HG03457 (cell line): Measurements from ENCODE around the gene MCUB.
"Not testable (repeated sequence)": the region's sequence is repeated elsewhere in the genome, so short reads cannot be mapped to it uniquely, and the experiment has no call there.

Experiments used
- ATAC-seq: cut with Tn5 transposase; IDR thresholded peaks from one replicate; pipeline ENCODE4 v1.9.1; 2021; ENCODE audit warnings: moderate number of reproducible peaks; ENCODE audit not compliant: unreplicated experiment

The MCUB gene

DNA sequence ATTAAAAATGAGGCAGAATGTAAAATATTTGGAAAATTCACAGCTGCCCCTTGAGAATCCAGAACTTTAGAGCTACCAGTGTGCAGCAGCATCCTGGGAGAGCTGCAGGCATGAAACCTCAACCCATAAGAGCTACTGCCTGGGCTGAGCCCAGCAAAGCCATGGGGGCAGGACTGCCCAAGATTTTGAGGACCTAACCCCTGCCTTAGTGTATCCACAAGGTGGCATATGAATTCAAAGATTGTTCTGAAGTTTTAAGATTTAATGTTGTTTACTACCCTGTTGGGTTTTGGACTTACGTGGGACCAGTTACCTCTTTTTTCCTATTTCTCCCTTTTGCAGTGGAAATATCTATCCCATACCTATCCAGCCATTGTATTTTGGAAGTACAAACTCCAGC, 116.8 kb downstream of the MCUB start:
- ATAC-seq, result no peak

DNA sequence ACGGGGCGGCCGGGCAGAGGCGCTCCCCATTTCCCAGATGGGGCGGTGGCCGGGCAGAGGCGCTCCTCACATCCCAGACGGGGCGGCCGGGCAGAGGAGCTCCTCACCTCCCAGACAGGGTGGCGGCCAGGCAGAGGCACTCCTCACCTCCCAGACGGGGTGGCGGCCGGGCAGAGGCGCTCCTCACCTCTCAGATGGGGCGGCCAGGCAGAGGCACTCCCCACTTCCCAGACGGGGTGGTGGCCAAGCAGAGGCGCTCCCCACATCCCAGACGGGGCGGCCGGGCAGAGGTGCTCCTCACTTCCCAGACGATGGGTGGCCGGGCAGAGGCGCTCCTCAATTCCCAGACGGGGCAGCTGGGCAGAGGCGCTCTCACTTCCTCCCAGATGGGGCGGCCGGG, 118.4 kb downstream of the MCUB start:
- ATAC-seq, result not testable (repeated sequence)

DNA sequence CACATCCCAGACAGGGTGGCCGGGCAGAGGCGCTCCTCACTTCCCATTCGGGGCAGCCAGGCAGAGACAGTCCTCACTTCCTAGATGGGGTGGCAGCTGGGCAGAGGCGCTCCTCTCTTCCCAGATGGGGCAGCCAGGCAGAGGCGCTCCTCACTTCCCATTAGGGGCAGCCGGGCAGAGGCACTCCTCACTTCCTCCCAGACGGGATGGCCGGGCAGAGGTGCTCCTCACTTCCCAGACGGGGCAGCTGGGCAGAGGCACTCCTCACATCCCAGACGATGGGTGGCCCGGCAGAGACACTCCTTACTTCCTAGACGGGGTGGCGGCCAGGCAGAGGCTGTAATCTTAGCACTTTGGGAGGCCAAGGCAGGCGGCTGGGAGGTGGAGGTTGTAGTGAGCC, 118.9 kb downstream of the MCUB start:
- ATAC-seq, result not testable (repeated sequence)

DNA sequence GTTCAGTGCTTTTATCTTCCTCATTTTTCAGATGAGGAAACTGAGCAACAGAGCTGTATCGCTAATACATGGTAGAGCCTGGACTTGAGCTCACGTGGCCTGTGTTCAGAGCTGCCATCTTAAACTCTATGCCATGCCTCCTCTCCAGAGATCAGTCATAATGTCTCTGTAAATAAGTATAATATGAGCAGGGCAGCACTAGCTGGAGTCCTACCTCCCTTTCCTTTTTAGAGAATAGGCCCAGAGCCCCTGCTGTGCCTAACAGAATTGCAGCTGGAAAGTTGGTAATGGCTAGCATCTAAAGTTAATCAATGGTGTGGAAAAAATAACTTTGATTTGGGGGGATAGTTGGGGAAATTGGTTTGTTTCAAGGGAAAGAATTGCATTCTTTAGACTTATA, 122.8 kb downstream of the MCUB start:
- ATAC-seq, result no peak

DNA sequence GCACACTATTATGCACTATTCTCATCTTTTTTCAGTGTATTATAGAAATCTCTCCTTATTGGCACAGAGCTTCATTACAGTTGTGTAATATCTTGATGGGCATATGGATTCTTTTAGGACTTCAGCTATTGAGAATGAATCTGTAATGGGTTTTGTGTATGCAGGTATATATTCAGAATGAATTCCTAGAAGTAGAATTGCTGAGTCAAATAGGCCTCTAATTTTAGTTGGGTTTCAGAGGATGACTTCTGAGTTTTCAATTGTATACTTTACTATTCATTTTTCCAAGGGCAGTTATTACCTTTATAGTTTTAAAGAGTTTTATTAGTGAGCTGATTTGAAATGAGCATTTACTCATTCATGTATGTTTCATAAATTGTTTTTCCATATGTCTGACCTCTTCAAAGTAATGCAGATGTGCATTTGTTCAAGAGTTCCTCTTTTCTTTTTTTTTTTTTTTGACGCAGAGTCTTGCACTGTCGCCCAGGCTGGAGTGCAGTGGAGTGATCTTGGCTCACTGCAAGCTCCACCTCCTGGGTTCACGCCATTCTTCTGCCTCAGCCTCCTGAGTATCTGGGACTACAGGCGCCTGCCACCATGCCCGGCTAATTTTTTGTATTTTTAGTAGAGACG, 123.7 kb downstream of the MCUB start:
- no peak for ATAC-seq

DNA sequence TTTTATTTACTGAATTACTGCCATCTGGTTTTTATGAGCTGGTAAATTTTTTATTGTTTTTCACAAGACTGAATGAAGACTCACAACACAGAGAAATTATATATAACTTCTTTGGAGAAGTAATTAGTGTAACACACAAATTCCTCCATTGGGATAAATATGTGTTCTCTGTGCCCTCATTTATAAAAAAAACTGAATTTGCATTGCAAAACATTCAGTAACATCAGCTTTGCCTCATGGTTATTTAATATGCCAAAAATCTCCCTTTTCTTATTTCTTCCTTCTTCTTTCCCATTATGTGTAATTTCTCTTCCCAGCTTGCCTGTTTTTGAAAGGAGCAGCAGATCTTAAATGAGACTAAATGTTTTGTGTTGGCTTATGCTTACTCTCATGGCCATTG, 124.7 kb downstream of the MCUB start:
- ATAC-seq, result no peak

DNA sequence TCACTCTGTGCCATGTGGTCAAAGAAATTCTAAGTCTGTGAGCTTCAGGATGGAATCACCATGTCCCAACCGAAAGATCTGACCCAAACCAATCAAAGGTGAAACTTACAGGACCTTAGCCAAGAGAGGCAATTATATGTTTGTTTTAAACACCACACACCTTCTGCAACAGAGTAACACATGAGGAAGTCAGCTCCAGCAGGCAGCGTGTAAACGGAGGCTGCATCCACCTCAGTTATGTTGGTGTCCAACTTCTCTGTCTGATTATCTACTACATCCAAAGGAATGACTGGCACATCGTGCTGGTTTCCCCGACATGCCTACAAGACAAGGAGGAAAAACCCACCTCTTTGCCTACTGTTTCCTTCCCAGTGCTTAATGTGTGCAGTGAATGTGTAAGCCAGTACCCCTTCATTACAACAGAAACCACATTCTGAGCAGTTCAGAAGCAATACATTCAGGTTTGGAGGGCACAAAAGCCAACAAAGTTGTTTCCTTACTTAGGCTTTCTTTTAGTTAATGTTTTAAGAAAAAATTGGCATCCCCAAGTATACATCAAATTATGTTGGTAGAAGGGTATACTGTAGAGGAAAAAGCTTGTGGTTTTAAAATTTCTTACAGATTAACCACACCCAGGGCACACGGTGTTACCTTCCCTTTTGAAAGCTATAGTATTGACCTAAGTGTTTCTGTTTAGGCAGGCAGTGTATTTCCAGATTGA, 130.8 kb downstream of the MCUB start:
- peak; percentile 94 for ATAC-seq

DNA sequence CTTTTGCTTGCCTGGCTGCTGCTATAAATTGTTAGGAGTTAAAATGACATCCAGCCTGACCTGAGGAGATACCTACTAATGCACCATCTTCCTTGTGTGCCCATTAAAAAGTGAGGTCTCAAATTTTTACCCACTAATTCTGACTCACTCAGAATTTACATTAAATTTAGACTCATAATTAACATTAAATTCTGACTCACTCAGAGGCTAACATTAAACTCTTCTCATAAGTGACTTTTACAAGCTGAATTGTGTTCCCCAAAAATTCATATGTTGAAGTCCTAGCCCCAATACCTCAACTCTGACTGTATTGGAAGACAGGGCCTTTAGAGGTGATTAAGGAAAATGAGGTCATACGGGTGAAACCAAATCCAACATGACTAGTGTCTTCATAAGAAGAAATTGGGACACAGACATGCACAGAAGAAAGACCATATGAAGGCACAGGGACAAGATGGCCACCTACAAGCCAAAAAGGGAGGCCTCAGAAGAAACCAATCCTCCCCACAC, 131.4 kb downstream of the MCUB start:
- no peak for ATAC-seq

DNA sequence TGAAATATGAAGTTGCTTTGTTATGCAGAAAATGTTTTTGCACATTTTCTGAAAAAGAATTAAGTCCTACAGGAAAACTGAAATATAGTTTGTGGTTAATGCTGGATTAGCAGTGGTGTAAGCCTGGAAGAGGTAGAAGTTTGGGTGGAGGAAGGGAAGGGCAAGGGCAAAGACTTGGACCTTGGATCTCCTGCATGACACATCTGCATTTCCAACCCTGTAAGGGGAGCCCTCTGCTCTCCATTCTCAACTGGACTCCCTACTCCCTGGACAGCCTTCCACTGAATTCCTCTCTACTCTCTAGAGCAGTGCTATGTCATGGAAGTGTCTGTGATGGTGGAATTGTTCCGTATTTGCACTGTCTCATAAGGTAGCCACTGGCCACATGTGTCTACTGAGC, 138.6 kb downstream of the MCUB start:
- no peak for ATAC-seq

DNA sequence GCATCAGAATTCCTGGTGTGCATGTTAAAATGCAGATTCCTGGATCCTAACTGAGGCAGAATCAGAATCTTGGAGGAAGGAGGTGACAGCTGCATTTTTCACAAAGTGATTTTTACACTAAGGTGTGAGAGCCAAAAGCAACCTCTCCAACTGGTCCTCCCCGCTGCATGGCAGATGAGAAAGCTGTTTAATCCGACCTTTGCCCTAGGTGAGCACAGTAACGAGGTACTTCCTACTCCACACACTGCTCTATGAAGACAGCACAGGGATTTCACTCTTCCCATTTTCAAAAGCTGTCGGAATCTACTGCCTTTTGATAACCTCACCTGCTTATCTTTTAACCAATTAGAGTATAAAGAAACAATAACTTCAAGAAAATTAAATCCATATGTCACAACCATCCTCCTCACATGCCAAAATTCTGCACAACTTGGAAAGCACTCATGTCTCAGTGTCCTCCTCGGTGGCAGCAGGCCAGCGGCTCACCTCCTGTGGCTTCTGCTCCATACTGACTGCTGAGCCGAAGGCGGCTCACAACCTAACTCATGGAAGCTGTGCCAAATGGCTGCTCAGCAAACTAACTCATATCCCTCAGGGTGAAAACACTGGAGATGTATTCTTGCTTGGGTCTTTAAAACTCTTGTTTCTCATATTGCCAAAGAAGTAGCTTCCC, 139.6 kb downstream of the MCUB start:
- no peak for ATAC-seq

DNA sequence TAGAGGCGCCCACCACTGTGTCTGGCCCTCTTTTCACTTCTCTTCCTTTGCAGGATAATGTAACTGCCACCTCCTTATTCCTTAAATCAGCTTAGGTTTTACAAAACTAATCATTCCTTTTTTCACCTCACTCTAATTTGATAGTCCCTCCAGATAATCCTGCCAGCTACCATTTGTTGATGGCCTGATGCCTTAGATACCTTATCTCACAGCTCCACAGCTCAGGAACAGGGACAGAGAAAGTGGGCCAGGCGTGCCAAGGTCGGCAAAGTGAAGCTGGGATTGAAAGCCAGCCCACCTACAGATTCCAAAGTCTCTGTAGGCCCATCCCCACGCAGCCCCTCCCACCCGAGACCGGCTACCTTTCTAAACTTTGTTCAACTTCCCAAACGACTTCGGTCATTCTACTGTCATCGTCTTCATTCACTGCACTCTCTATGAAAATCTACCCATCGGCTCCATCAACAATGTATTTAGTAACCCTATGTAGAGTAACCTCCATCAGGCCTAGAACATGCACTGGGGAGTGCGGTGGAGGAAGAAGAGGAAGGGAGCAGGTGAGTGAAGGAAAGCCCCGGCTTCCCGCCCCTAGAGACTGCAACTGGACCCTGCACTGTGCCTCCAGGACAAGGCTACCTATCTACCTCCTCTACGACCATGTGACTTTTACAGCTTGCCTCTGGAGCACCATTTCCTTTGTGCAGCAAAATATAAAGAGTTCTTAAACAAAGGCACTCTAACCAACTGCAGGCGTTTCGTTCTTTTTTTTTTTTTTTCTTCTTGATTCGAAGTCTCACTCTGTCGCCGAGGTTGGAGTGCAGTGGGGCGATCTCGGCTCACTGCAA, 141.7 kb downstream of the MCUB start:
- no peak for ATAC-seq

DNA sequence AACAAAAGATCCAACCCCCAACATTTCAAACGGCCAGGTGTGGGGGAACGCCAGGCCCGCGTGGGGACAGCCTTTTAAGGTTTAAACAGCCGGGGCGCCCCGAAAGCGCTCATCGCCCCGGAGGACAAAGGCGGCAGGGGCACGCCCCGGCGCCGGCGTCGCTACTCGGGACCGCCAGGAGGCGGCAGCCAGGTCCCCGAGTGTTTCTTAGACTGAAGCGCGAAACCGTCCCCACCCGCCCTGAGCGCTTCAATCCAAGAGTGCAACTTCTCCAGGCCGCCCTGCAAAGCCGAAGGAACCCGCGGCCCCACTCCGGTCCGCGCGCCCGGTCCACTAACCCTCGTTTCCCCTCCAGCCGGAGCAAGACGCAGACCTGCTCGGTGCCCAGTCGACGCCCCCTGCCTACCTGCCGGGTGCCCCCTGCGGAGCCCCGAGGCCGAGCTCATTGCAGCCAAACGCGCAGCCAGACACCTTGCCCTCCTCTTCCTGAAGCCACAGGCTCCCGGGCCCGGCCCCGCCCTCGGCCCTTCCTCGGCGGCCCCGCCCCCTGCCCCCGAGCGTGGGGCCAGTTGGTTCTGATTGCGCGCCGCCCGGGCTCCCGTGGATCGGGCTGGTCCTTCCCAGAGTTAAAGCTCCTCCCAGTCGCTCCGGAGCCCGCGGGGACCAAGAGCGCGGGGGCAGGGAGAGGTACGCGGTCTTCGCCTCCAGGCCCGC, 143.1 kb downstream of the MCUB start, which contains the start of gene CASP6:
TSS of gene CASP6 (minus strand) at position 496 of the 714 bp plus-strand sequence. CDS start at position 446, 50 bp downstream.
- ATAC-seq, result peak; percentile 75

DNA sequence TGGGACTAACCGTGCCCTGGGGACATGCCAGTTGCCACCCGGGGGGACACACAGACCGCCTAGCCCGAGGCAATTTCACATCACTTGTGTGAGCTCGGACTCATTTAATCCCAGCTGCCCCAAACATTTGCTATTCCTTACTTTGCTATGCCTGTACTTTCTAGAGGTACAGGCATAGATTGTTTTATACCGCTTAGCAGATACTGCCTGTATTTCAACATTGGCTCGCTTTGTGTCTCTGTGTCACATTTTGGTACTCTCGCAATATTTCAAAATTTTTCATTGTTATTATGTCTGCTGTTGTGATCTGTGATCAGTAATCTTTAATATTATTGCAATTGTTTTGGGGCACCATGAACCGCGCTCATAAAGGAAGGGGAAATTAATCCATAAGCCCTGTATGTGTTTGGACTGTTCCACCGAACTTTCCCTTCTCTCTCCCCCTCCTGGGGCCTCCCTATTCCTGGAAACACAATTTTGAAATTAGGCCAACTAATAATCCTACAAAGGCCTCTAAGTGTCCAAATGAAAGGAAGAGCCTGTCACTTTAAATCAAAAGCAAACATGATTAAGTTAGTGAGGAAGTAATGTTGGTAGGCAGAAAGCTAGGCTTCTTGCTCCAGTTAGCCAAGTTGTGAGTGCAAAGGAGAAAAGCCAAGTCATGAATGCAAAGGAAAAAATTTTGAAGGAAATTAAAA, 143.8 kb downstream of the MCUB start:
- no peak for ATAC-seq

DNA sequence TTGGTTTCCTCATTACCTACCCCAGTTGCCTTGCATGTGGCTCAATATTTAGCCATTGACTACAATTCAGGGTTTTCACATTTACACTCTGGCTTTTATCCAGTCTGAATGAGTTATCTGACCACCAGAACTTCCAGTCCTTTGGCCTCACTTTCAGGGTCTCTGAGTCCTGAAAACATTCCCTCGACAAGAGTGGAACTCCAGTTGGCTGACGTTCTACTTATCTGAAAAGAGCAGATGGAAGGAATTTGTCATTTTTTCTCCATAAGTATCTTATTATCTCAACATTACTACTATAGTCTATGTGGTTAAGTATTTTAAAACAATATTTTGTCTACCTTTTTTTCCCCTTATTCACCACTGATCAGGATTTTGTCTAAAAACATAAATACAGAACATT, 148.4 kb downstream of the MCUB start:
- no peak for ATAC-seq

DNA sequence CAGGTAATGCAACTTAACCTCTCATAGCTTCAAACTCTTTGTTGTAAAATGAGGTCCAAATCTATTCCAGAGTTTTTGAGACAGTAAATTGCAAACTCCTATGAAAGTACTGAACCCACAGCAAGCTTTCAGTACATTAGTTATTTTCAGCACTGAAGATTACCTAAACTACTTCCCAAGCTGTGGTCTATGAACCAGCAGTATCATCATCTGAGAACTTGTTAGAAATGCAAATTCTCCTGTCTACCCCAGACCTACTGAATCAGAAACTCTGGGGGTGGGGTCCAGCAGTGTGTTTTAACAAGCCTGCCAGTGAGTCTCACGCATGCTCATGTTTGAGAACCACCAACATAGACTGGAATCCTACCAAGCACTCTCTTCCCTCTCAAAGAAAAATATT, 148.9 kb downstream of the MCUB start:
- ATAC-seq, result no peak

DNA sequence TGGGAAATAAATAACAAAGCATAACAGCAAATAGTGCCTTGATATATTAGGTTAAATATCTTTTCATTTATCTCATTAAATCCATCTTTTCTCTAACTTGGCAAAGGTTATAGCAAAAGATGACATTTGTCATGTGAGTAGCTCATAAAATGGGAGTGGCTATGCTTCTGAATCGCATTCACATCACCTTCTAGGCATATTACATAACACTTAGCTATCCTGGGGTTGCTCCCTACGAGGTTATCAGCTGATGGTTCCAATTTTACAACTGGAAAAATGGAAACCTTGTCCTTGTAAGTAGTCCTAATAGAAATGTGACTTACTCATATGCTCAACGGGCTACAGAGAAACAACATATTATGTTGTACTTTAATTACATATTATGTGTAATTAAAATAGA, 153.5 kb downstream of the MCUB start:
- no peak for ATAC-seq

DNA sequence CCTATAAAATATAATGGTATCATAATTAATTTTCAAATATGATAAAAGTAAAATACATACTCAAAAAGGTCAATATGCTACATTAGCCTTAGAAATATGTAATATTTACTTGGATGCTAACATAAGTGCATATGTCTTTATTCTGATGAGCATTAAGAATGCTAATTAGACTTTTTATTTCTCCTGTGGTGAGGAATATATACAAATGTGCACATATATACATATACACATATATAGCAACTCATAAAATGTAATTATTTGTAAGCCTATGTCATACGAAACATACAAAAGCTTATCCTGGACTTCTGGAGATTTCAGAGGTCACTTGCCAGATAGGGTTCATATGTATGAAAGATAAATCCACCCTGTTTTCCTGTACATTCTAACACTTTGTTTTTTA, 158.7 kb downstream of the MCUB start:
- no peak for ATAC-seq

DNA sequence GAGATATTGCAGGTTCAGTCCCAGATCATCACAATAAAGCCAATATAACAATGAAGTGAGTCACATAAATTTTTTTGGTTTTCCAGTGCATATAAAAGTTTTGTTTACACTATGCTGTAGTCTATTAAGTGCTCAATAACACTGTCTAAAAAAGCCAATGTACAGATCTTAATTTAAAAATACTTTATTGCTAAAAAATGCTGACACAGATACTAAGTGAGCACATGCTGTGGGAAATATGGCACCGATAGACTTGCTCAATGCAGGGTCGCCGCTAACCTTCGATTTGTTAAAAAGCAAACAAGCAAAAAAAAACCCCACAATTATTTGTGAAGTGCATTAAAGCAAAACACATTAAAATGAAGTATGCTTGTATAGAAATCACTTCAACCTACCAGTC, 159.6 kb downstream of the MCUB start:
- ATAC-seq, result no peak

DNA sequence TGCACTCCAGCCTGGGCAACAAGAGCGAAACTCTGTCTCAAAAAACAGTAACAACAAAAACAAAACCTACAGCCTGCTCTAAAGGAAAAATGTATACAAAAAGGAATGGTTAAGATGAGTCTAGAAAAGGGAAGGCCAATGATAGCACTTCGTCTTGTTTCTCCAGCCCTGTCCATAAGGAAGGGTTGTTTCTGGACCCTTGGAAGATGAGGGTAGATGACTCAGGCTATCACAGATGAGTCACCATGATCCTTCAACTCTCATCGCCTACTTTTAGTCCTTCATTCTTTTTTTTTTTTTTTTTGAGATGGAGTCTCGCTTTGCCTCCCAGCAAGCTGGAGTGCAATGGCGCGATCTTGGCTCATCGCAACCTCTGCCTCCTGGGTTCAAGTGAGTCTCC, 161.0 kb downstream of the MCUB start:
- no peak for ATAC-seq

DNA sequence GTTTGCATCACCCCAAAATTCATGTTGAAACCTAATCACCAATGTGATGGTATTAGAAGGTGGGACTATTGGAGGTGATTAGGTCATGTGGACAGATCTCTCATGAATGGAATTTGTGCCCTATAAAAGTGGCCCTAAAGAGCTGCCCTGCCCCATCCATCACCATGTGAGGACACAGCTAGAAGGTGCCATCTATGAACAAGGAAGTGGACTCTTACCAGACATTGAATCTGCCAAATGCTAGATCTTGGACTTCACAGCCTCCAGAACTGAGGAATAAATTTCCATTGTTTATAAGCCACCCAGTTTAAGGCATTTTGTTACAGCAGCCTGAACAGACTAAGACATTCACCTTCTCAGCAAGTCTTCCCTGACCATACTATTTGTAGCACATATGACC, 162.3 kb downstream of the MCUB start:
- ATAC-seq, result no peak
